Upper lobe of left lung (tissue), 6 donors: ENCODE measurements around the gene OR2D2. TPM values are rescaled to one million over a fixed set of nuclear protein-coding genes. Genes with fewer than 3 reads are reported as not detected.

ENCODE experiments used
- ATAC-seq, 2 donors: fragments of 200-7000 bp; cut with Tn5 transposase; one replicate each; pipeline ENCODE4 v1.9.1; 2022; ENCODE audit warnings: mild to moderate bottlenecking in 2 of 2, moderate library complexity in 2 of 2; ENCODE audit not compliant: low FRiP score in 2 of 2
- DNase-seq, 2 donors: peaks; one replicate each; pipeline ENCODE4 v3.0.0-alpha.2; 2019 to 2020
- H3K27ac ChIP-seq, 4 donors: fragments of 200-600 bp; sonication (generic); one replicate each; pipeline ENCODE4 v1.5.1; 2016 to 2019
- H3K27me3 ChIP-seq, 4 donors: fragments of 200-600 bp; sonication (generic); one replicate each; pipeline ENCODE4 v1.5.1; 2017 to 2019
- H3K36me3 ChIP-seq, 4 donors: fragments of 200-600 bp; sonication (generic); one replicate each; pipeline ENCODE4 v1.5.1; 2016 to 2019
- H3K4me1 ChIP-seq, 4 donors: fragments of 200-600 bp; sonication (generic); one replicate each; pipeline ENCODE4 v1.5.1; 2018 to 2019
- H3K4me3 ChIP-seq, 4 donors: fragments of 200-600 bp; sonication (generic); one replicate each; pipeline ENCODE4 v1.5.1; 2017 to 2019; ENCODE audit warnings: mild to moderate bottlenecking in 2 of 4, moderate library complexity in 1 of 4
- H3K9me3 ChIP-seq, 4 donors: fragments of 200-600 bp; sonication (generic); one replicate each; pipeline ENCODE4 v1.5.1; 2018 to 2019
- EP300 ChIP-seq, 4 donors: sonication (generic); formaldehyde crosslinking; IDR thresholded peaks; one replicate each; pipeline ENCODE4 v1.5.1; 2017; ENCODE audit warnings: antibody characterized with exemption in 4 of 4, control low read depth in 2 of 4
- POLR2A ChIP-seq, 4 donors: fragments of 450-650 bp; IDR thresholded peaks; one replicate each; pipeline ENCODE4 v1.5.1; 2016 to 2017; ENCODE audit warnings: antibody characterized with exemption in 4 of 4, mild to moderate bottlenecking in 2 of 4
- POLR2AphosphoS5 ChIP-seq, 2 donors: sonication (generic); formaldehyde crosslinking; IDR thresholded peaks; one replicate each; pipeline ENCODE4 v1.5.1; 2017; ENCODE audit warnings: antibody characterized with exemption in 2 of 2
- WGBS, 2 donors: methylation state at CpG; one replicate each; pipeline ENCODE4 v1.1.5; 2017 to 2018; 5-methylcytosine and 5-hydroxymethylcytosine counted together
- total RNA-seq, 6 donors: library from RNA; depleted of rRNA in 4 of 6; stranded (reverse); fragments of >200 nt in 4 of 6; gene quantifications; one replicate each; pipeline versions ENCODE4 v1.1.0 to v1.2.1, GENCODE V29; 2016 to 2021
- TF ChIP-seq, protein P1 (sequence below), 6 experiments: fragments of 450-650 bp in 4 of 6; fragments of 200-600 bp in 2 of 6; sonication (generic) in 2 of 6; IDR thresholded peaks; one replicate each; pipeline ENCODE4 v1.5.1; 2016 to 2019; ENCODE audit warnings: antibody characterized with exemption in 6 of 6
- donor health status: DM: no; HTN: no; CAD: no; lungs with moderate emphysema.
- donor health status: DM: no; HTN: yes; CAD: no; lungs with severe emphysema.

The OR2D2 gene
- total RNA-seq, 6 donors from 2014 or later = 0.46 to 4.2 (median 1.5) TPM; not detected in 3

GRCh38 chr11:6900327-6900999, 8.2 kb upstream of the OR2D2 start:
- Histone ChIP-seq H3K4me1 (no peaks in the 10 kb centered on the region), H3K9me3 (no peaks in the 10 kb centered on the region), H3K27me3 (no peaks in the 10 kb centered on the region), H3K4me3 (no peak overlapping the region), H3K27ac (no peak overlapping the region), H3K36me3 (no peaks in the 10 kb centered on the region)
- WGBS, 2 donors = 57 to 82% methylated on average over 2 of the region's 2 CpGs
- no peak for TF ChIP-seq POLR2AphosphoS5 (IDR thresholded peaks at IDR 0.05)
- TF ChIP-seq EP300 (IDR thresholded peaks at IDR 0.05) = no peak
- no peak for TF ChIP-seq POLR2A (IDR thresholded peaks at IDR 0.05)
- TF ChIP-seq, protein P1, sequence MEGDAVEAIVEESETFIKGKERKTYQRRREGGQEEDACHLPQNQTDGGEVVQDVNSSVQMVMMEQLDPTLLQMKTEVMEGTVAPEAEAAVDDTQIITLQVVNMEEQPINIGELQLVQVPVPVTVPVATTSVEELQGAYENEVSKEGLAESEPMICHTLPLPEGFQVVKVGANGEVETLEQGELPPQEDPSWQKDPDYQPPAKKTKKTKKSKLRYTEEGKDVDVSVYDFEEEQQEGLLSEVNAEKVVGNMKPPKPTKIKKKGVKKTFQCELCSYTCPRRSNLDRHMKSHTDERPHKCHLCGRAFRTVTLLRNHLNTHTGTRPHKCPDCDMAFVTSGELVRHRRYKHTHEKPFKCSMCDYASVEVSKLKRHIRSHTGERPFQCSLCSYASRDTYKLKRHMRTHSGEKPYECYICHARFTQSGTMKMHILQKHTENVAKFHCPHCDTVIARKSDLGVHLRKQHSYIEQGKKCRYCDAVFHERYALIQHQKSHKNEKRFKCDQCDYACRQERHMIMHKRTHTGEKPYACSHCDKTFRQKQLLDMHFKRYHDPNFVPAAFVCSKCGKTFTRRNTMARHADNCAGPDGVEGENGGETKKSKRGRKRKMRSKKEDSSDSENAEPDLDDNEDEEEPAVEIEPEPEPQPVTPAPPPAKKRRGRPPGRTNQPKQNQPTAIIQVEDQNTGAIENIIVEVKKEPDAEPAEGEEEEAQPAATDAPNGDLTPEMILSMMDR (IDR thresholded peaks at IDR 0.05) = no peak
- DNase-seq (no peak), ATAC-seq (no peak)

GRCh38 chr11:6898911-6899310, 6.6 kb upstream of the OR2D2 start:
- no peaks in the 10 kb centered on the region for H3K27me3 ChIP-seq
- H3K4me3 ChIP-seq = no peak overlapping the region
- 59 to 69% methylated on average over 1 of the region's 1 CpG for WGBS, 2 donors
- no peaks in the 10 kb centered on the region for H3K4me1 ChIP-seq
- TF ChIP-seq POLR2A (IDR thresholded peaks at IDR 0.05) (no peak), POLR2AphosphoS5 (IDR thresholded peaks at IDR 0.05) (no peak), EP300 (IDR thresholded peaks at IDR 0.05) (no peak)
- TF ChIP-seq, protein P1 (IDR thresholded peaks at IDR 0.05) = no peak
- H3K9me3 ChIP-seq = no peaks in the 10 kb centered on the region
- no peaks in the 10 kb centered on the region for H3K36me3 ChIP-seq
- no peak for DNase-seq
- H3K27ac ChIP-seq = no peak overlapping the region
- no peak for ATAC-seq

GRCh38 chr11:6895010-6895409, 2.7 kb upstream of the OR2D2 start:
- Histone ChIP-seq H3K27ac (no peak overlapping the region), H3K4me1 (no peaks in the 10 kb centered on the region), H3K9me3 (no peaks in the 10 kb centered on the region), H3K36me3 (no peaks in the 10 kb centered on the region), H3K4me3 (no peak overlapping the region), H3K27me3 (no peaks in the 10 kb centered on the region)
- TF ChIP-seq, protein P1 (IDR thresholded peaks at IDR 0.05) = no peak
- TF ChIP-seq EP300 (IDR thresholded peaks at IDR 0.05) = no peak
- TF ChIP-seq POLR2A (IDR thresholded peaks at IDR 0.05) = no peak
- TF ChIP-seq POLR2AphosphoS5 (IDR thresholded peaks at IDR 0.05) = no peak
- DNase-seq (no peak), ATAC-seq (no peak)

DNA sequence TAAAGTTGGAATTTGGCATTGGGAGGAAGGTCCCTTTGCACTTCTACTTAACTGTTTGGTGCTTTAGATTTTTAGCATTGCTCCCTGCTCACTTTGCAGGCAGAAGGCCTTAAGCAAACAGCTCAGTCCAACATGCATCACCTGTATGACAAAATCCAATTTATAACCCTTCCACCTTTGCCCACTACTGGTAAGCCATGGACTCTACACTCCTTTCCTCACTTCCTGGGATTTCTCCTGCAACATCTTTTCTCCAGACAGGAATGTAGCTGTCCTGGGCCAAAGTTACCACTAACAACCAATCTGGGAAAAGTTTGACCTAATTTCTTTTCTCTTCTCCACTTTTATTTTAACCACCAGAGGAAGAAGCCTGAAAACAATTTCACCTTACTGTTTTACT, 1.8 kb upstream of the OR2D2 start:
- Histone ChIP-seq H3K9me3 (no peaks in the 10 kb centered on the region), H3K4me1 (no peaks in the 10 kb centered on the region), H3K36me3 (no peaks in the 10 kb centered on the region), H3K27me3 (no peaks in the 10 kb centered on the region), H3K27ac (no peak overlapping the region), H3K4me3 (no peak overlapping the region)
- TF ChIP-seq POLR2A (IDR thresholded peaks at IDR 0.05) (no peak), POLR2AphosphoS5 (IDR thresholded peaks at IDR 0.05) (no peak), EP300 (IDR thresholded peaks at IDR 0.05) (no peak)
- TF ChIP-seq, protein P1 (IDR thresholded peaks at IDR 0.05) = no peak
- DNase-seq = no peak
- no peak for ATAC-seq

- Histone ChIP-seq H3K4me1 (no peaks in the 10 kb centered on the region), H3K36me3 (no peaks in the 10 kb centered on the region), H3K4me3 (no peak overlapping the region), H3K27me3 (no peaks in the 10 kb centered on the region), H3K27ac (no peak overlapping the region), H3K9me3 (peaks cover 0 to 4% (median 0%) of the 10 kb centered on the region in 4 donors)
- TF ChIP-seq, protein P1 (IDR thresholded peaks at IDR 0.05) = no peak
- TF ChIP-seq POLR2AphosphoS5 (IDR thresholded peaks at IDR 0.05) (no peak), POLR2A (IDR thresholded peaks at IDR 0.05) (no peak), EP300 (IDR thresholded peaks at IDR 0.05) (no peak)
- DNase-seq (no peak), ATAC-seq (no peak)
- 72 to 80% methylated on average over 1 of the region's 1 CpG for WGBS, 2 donors
These were observed 2.5 kb downstream of the OR2D2 start for GRCh38 chr11:6889835-6890234.
